Activated CD4-positive, CD25-positive, alpha-beta regulatory T cell treated with anti-CD3 and anti-CD28 coated beads, Interleukin-2, amount 50 U/mL, for 16 hours (primary cell): ENCODE data around the gene C8B.

Experiments used
- DNase-seq: peaks from one replicate; pipeline ENCODE4 v3.0.0-alpha.2; 2020; ENCODE audit warnings: low read depth, low spot score

Gene C8B

GRCh38 chr1:56898879-56899278 lies 66.9 kb downstream of the C8B start:
- no peak for DNase-seq

GRCh38 chr1:56898005-56898373 lies 67.8 kb downstream of the C8B start:
- DNase-seq = no peak

GRCh38 chr1:56897150-56898004 lies 68.4 kb downstream of the C8B start:
- DNase-seq = no peak

- no peak for DNase-seq
Observed at GRCh38 chr1:56894014-56894413, 71.8 kb downstream of the C8B start.

GRCh38 chr1:56890229-56890628 lies 75.6 kb downstream of the C8B start:
- DNase-seq = no peak

- no peak for DNase-seq
Observed at GRCh38 chr1:56881417-56881816, 84.4 kb downstream of the C8B start.

GRCh38 chr1:56880774-56881173 lies 85.0 kb downstream of the C8B start:
- no peak for DNase-seq
